ENCODE measurements around the gene MIB1.

DNA sequence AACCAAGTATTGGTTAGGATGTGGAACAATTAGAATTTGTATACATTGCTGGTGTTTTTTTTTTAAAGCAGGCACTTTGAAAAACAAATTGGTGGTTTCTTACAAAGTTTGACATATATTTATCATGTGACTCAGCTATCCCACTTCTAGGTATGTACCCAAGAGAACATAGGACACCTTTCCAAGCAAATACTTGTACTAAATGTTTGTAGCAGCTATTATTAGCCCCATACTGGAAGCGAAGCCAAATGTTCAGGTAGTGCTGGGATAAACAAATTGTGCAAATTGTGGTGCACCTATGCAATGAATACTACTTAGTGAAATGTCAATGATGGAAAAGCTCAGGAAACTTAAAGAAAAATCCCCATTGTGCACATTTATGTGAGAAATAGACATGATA lies 101.0 kb downstream of the MIB1 start:
- TF ChIP-seq, protein P1, sequence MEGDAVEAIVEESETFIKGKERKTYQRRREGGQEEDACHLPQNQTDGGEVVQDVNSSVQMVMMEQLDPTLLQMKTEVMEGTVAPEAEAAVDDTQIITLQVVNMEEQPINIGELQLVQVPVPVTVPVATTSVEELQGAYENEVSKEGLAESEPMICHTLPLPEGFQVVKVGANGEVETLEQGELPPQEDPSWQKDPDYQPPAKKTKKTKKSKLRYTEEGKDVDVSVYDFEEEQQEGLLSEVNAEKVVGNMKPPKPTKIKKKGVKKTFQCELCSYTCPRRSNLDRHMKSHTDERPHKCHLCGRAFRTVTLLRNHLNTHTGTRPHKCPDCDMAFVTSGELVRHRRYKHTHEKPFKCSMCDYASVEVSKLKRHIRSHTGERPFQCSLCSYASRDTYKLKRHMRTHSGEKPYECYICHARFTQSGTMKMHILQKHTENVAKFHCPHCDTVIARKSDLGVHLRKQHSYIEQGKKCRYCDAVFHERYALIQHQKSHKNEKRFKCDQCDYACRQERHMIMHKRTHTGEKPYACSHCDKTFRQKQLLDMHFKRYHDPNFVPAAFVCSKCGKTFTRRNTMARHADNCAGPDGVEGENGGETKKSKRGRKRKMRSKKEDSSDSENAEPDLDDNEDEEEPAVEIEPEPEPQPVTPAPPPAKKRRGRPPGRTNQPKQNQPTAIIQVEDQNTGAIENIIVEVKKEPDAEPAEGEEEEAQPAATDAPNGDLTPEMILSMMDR (conservative IDR thresholded peaks at IDR 0.05; ENCODE audit: low read depth in 2 of 2), result no peak
- no peak for TF ChIP-seq EZH2phosphoT487 (IDR thresholded peaks at IDR 0.05; ENCODE audit: unreplicated experiment)
- TF ChIP-seq JUNB (IDR thresholded peaks at IDR 0.05; ENCODE audit: unreplicated experiment), result no peak
- no peak for TF ChIP-seq EZH2 (IDR thresholded peaks at IDR 0.05; ENCODE audit: low read depth, unreplicated experiment)
- no peak for TF ChIP-seq POLR2AphosphoS5 (IDR thresholded peaks at IDR 0.05; ENCODE audit: low read depth)
- TF ChIP-seq NANOG (IDR thresholded peaks at IDR 0.05; ENCODE audit: borderline replicate concordance), result no peak
- TF ChIP-seq CREB1 (CRISPR knock-in tag; IDR thresholded peaks at IDR 0.05; ENCODE audit: low read depth), result no peak
- no peak for TF ChIP-seq ZNF114 (CRISPR knock-in tag; IDR thresholded peaks at IDR 0.05)
- no peak for TF ChIP-seq ZNF331 (CRISPR knock-in tag; IDR thresholded peaks at IDR 0.05; ENCODE audit: low read depth)
- TF ChIP-seq, protein P2, sequence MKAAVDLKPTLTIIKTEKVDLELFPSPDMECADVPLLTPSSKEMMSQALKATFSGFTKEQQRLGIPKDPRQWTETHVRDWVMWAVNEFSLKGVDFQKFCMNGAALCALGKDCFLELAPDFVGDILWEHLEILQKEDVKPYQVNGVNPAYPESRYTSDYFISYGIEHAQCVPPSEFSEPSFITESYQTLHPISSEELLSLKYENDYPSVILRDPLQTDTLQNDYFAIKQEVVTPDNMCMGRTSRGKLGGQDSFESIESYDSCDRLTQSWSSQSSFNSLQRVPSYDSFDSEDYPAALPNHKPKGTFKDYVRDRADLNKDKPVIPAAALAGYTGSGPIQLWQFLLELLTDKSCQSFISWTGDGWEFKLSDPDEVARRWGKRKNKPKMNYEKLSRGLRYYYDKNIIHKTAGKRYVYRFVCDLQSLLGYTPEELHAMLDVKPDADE (IDR thresholded peaks at IDR 0.05), result no peak

Measured in GM23338 (cell line).